Natural killer cell (primary cell): ENCODE data around the gene SMAD4. TPM values are rescaled to one million over a fixed set of nuclear protein-coding genes. Genes with fewer than 3 reads are reported as not detected.
A peak's percentile ranks its signal among the peaks of the same experiment; 100 is the strongest.

Source experiments
- ATAC-seq, 3 donors: fragments of 150-1000 bp in 2 of 3; fragments of 200-7000 bp in 1 of 3; cut with Tn5 transposase; 1 replicate in 1 of 3; 2 replicates in 2 of 3; pipeline ENCODE4 v1.10.0; 2021; ENCODE audit warnings: mild to moderate bottlenecking in 2 of 3, moderate library complexity in 2 of 3
- DNase-seq, 2 donors: peaks; one replicate each; pipeline versions ENCODE4 v3.0.0 to v3.0.0-alpha.2; 2013 to 2021; ENCODE audit warnings: mixed read lengths in 1 of 2
- H3K27ac ChIP-seq: one replicate; pipeline ENCODE4 v1.5.1; 2013; ENCODE audit warnings: mild to moderate bottlenecking, low read length
- H3K27me3 ChIP-seq: one replicate; pipeline ENCODE4 v1.6.1; 2013; ENCODE audit warnings: low read length; ENCODE audit not compliant: control insufficient read depth, insufficient read depth
- H3K36me3 ChIP-seq: one replicate; pipeline ENCODE4 v1.6.1; 2013; ENCODE audit warnings: low read length; ENCODE audit not compliant: control insufficient read depth, insufficient read depth
- H3K4me1 ChIP-seq: one replicate; pipeline ENCODE4 v1.6.1; 2013; ENCODE audit warnings: low read length; ENCODE audit not compliant: control insufficient read depth, insufficient read depth
- H3K4me3 ChIP-seq: one replicate; pipeline ENCODE4 v1.5.1; 2013; ENCODE audit warnings: low read length
- H3K9me3 ChIP-seq: one replicate; pipeline ENCODE4 v1.6.1; 2013; ENCODE audit warnings: low read length; ENCODE audit not compliant: control insufficient read depth, insufficient read depth
- H3K27ac Mint-ChIP-seq, 2 donors: one replicate each; pipeline ENCODE4 v1.8.0; 2022; ENCODE audit warnings: mild to moderate bottlenecking in 2 of 2, mixed read lengths in 2 of 2, moderate library complexity in 1 of 2
- H3K27me3 Mint-ChIP-seq, 2 donors: one replicate each; pipeline ENCODE4 v1.8.0; 2022; ENCODE audit warnings: low read depth in 2 of 2, mixed read lengths in 2 of 2
- H3K36me3 Mint-ChIP-seq: one replicate; pipeline ENCODE4 v1.8.0; 2022; ENCODE audit warnings: mixed read lengths
- H3K4me1 Mint-ChIP-seq, 2 donors: one replicate each; pipeline ENCODE4 v1.8.0; 2022; ENCODE audit warnings: mixed read lengths in 2 of 2
- H3K4me3 Mint-ChIP-seq: one replicate; pipeline ENCODE4 v1.8.0; 2022; ENCODE audit warnings: mild to moderate bottlenecking, moderate library complexity, mixed read lengths
- H3K9me3 Mint-ChIP-seq, 2 donors: one replicate each; pipeline ENCODE4 v1.8.0; 2022; ENCODE audit warnings: mixed read lengths in 2 of 2
- CTCF ChIP-seq: fragments of 200-600 bp; IDR thresholded peaks from one replicate; pipeline ENCODE4 v1.8.0; 2022; ENCODE audit warnings: antibody characterized with exemption
- WGBS: methylation state at CpG from one replicate; pipeline ENCODE4 v1.1.7; 2013; ENCODE audit warnings: missing lambda C conversion rate; ENCODE audit not compliant: insufficient coverage; 5-methylcytosine and 5-hydroxymethylcytosine counted together
- intact Hi-C: fragments of 100-400 bp; cut with micrococcal nuclease; formaldehyde crosslinking; loops from one replicate; pipeline ENCODE4 v1.14.2; 2022
- total RNA-seq, 4 donors: library from RNA; stranded (reverse); fragments of 120-200 nt in 1 of 4; gene quantifications; one replicate each; pipeline versions ENCODE4 v1.2.3 to v1.2.4, GENCODE V29; 2013 to 2022

SMAD4 gene
- total RNA-seq, 3 donors from 2014 or later (not counting 1 experiment from before 2014, with no cell fraction given) = 63.4 to 92.7 (median 73.8) TPM

DNA sequence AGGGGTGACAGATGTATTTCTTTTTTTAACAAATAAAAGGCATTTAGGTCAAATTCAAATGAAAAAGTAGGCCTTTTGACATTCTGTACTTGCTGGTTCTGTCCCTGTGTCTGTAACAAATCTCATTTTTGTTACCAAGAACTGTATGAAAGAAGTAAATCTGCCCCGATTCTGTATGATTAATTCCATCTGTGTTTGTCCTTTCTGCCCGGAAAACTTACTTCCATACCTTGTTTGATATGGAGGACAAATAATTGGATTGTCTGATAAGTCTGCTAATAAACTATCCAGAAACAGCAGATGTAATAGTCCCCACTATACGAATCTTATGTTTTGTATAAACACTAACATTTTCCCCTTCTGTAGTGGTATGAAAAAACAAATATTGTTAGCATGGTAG lies 97.7 kb downstream of the SMAD4 start:
- Histone ChIP-seq H3K27me3 (no peaks in the 10 kb centered on the region), H3K36me3 (no peaks in the 10 kb centered on the region), H3K9me3 (no peaks in the 10 kb centered on the region), H3K27ac (no peak overlapping the region), H3K4me3 (no peak overlapping the region), H3K4me1 (no peaks in the 10 kb centered on the region)
- Mint-ChIP-seq H3K36me3 (no peaks in the 10 kb centered on the region), H3K27me3 (no peaks in the 10 kb centered on the region), H3K4me1 (peaks cover 13 to 23% of the 10 kb centered on the region in 2 donors), H3K4me3 (no peak overlapping the region), H3K27ac (no peak overlapping the region), H3K9me3 (no peaks in the 10 kb centered on the region)
- WGBS = no CpG with 5 or more reads among the region's 3 CpGs
- no peak for TF ChIP-seq CTCF
- ATAC-seq (no peak), DNase-seq (no peak)
- intact Hi-C loops = no loop called here

DNA sequence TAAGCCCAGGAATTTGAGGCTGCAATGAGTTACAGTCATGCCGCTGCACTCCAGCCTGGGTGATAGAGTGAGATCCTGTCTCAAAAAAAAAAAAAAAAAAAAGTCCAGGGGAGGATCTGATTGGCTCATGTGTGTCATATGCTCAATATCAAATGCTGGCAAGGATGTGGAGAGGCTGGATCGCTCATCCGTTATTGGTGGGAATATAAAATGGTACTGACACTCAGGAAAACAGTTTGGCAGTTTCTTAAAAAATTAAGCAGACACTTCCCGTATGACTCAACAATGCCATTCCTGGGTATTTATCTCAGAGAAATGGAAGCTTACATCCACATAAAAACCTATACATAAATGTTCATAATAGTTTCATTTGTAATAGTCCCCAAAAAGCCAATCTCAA lies 98.5 kb downstream of the SMAD4 start:
- WGBS = 98% methylated on average over 4 of the region's 4 CpGs
- intact Hi-C loops = no loop called here

GRCh38 chr18:51132256-51132935 lies 102.4 kb downstream of the SMAD4 start:
- Mint-ChIP-seq H3K36me3 (no peaks in the 10 kb centered on the region), H3K4me1 (peaks cover 13 to 22% of the 10 kb centered on the region in 2 donors), H3K27ac (no peak overlapping the region), H3K9me3 (no peaks in the 10 kb centered on the region), H3K27me3 (no peaks in the 10 kb centered on the region), H3K4me3 (no peak overlapping the region)
- DNase-seq = no peak
- Histone ChIP-seq H3K4me3 (no peak overlapping the region), H3K4me1 (peaks cover 4% of the 10 kb centered on the region), H3K9me3 (no peaks in the 10 kb centered on the region), H3K27ac (no peak overlapping the region), H3K27me3 (no peaks in the 10 kb centered on the region), H3K36me3 (no peaks in the 10 kb centered on the region)
- WGBS = 90% methylated on average over 6 of the region's 6 CpGs
- intact Hi-C loops = no loop called here
- peak in 1 of 3 donors; percentile 31 for ATAC-seq
- no peak for TF ChIP-seq CTCF

More for the DNA sequence above, 98.5 kb downstream of the SMAD4 start:
- ATAC-seq (no peak), DNase-seq (no peak)
- no peaks in the 10 kb centered on the region for H3K27me3 Mint-ChIP-seq
- H3K4me3 ChIP-seq = no peak overlapping the region
- no peak for TF ChIP-seq CTCF
- H3K36me3 Mint-ChIP-seq = no peaks in the 10 kb centered on the region
- H3K4me1 ChIP-seq = no peaks in the 10 kb centered on the region
- no peaks in the 10 kb centered on the region for H3K27me3 ChIP-seq
- no peaks in the 10 kb centered on the region for H3K9me3 Mint-ChIP-seq
- H3K4me1 Mint-ChIP-seq = peaks cover 13 to 23% of the 10 kb centered on the region in 2 donors
- H3K27ac ChIP-seq = no peak overlapping the region
- H3K27ac Mint-ChIP-seq = no peak overlapping the region
- H3K4me3 Mint-ChIP-seq = no peak overlapping the region
- no peaks in the 10 kb centered on the region for H3K9me3 ChIP-seq
- H3K36me3 ChIP-seq = no peaks in the 10 kb centered on the region
